H1 (cell line): ENCODE data around the gene KRTAP10-4. TPM values are rescaled to one million over a fixed set of nuclear protein-coding genes. Genes with fewer than 3 reads are reported as not detected.

Source experiments
- CTCF ChIA-PET: fragments of 300-600 bp; sonication (Branson Sonifier 250); formaldehyde crosslinking; loops from one replicate; lab custom pipeline; 2021; ENCODE audit not compliant: partially characterized antibody; lab: Charles Lee
- POLR2A ChIA-PET: fragments of 300-600 bp; sonication (Branson Sonifier 250); formaldehyde crosslinking; loops from one replicate; lab custom pipeline; 2021; ENCODE audit warnings: inconsistent platforms; ENCODE audit not compliant: partially characterized antibody; lab: Charles Lee
- DNase-seq, 2 experiments: peaks; one replicate each; pipeline versions ENCODE4 v3.0.0 to v3.0.0-alpha.2; 2010 to 2022; ENCODE audit warnings: low spot score in 2 of 2, low read depth in 1 of 2, mixed read lengths in 1 of 2
- FAIRE-seq: peaks from 2 replicates; lab custom pipeline; 2011; peaks lifted over from hg19 to GRCh38; lab: Jason Lieb, UNC
- H2AFZ ChIP-seq: 2 replicates; pipeline ENCODE4 v1.8.1; 2012; ENCODE audit warnings: low read length, inconsistent platforms
- H2AK5ac ChIP-seq: 2 replicates; pipeline ENCODE4 v1.6.1; 2013; ENCODE audit warnings: low read depth, low read length
- H2BK120ac ChIP-seq: replicated peaks from 2 replicates; pipeline ENCODE3; 2013; ENCODE audit warnings: low read depth, low read length, inconsistent platforms
- H2BK12ac ChIP-seq: 2 replicates; pipeline ENCODE4 v1.6.1; 2013; ENCODE audit warnings: low read depth, low read length
- H2BK15ac ChIP-seq: 2 replicates; pipeline ENCODE4 v1.6.1; 2013; ENCODE audit warnings: low read length
- H2BK20ac ChIP-seq: 2 replicates; pipeline ENCODE4 v1.6.1; 2013; ENCODE audit warnings: low read length
- H2BK5ac ChIP-seq: 2 replicates; pipeline ENCODE4 v1.6.1; 2013; ENCODE audit warnings: low read depth, low read length
- H3K14ac ChIP-seq: 2 replicates; pipeline ENCODE4 v1.6.1; 2013; ENCODE audit warnings: inconsistent platforms; ENCODE audit not compliant: insufficient read length
- H3K18ac ChIP-seq: 2 replicates; pipeline ENCODE4 v1.6.1; 2013; ENCODE audit warnings: low read length; ENCODE audit errors: extremely low read depth
- H3K23ac ChIP-seq: 2 replicates; pipeline ENCODE4 v1.6.1; 2013; ENCODE audit warnings: inconsistent platforms; ENCODE audit not compliant: insufficient read length
- H3K23me2 ChIP-seq: 2 replicates; pipeline ENCODE4 v1.6.1; 2013; ENCODE audit warnings: low read depth, low read length
- H3K27ac ChIP-seq: 2 replicates; pipeline ENCODE4 v1.6.1; 2011; ENCODE audit warnings: low read depth, low read length, inconsistent platforms
- H3K27me3 ChIP-seq, 4 experiments: replicated peaks in 1 of 4; 1 replicate in 1 of 4; 2 replicates in 3 of 4; pipeline versions ENCODE4 v1.6.1 to v1.8.1; 2011 to 2013; ENCODE audit warnings: low read length in 3 of 4, mild to moderate bottlenecking in 3 of 4, inconsistent platforms in 2 of 4, mixed read lengths in 2 of 4, moderate library complexity in 1 of 4; ENCODE audit not compliant: control insufficient read depth in 3 of 4, insufficient read depth in 3 of 4; ENCODE audit errors: extremely low read depth in 1 of 4
- H3K36me3 ChIP-seq, 4 experiments: 2 replicates each; pipeline versions ENCODE4 v1.6.1 to v1.8.1; 2011 to 2013; ENCODE audit warnings: mild to moderate bottlenecking in 4 of 4, low read length in 3 of 4, moderate library complexity in 2 of 4, control low read depth in 1 of 4, inconsistent platforms in 1 of 4; ENCODE audit not compliant: insufficient read depth in 4 of 4, control insufficient read depth in 2 of 4
- H3K4ac ChIP-seq: replicated peaks from 2 replicates; pipeline ENCODE3; 2013; ENCODE audit warnings: low read length, low read depth, mixed read lengths, inconsistent platforms; ENCODE audit not compliant: insufficient read length
- H3K4me1 ChIP-seq, 4 experiments: replicated peaks in 1 of 4; 1 replicate in 1 of 4; 2 replicates in 3 of 4; pipeline versions ENCODE4 v1.6.1 to v1.8.1; 2011 to 2013; ENCODE audit warnings: low read length in 3 of 4, inconsistent platforms in 2 of 4, mixed read lengths in 1 of 4; ENCODE audit not compliant: insufficient read depth in 4 of 4, control insufficient read depth in 3 of 4
- H3K4me2 ChIP-seq, 2 experiments: 2 replicates each; pipeline versions ENCODE4 v1.6.1 to v1.8.1; 2011 to 2013; ENCODE audit warnings: low read depth in 2 of 2, low read length in 2 of 2, control low read depth in 1 of 2, inconsistent platforms in 1 of 2, mild to moderate bottlenecking in 1 of 2; ENCODE audit not compliant: insufficient read depth in 1 of 2
- H3K4me3 ChIP-seq, 4 experiments: fragments of 200-600, 300-600 bp in 1 of 4; sonication (generic), shearing (Covaris generic), sonication (Bioruptor Twin) in 1 of 4; 2 replicates each; pipeline versions ENCODE4 v1.5.1 to v1.8.1; 2011 to 2016; ENCODE audit warnings: low read length in 4 of 4, low read depth in 3 of 4, control low read depth in 2 of 4, inconsistent platforms in 2 of 4, mild to moderate bottlenecking in 2 of 4, mixed read lengths in 1 of 4, moderate library complexity in 1 of 4; ENCODE audit not compliant: insufficient read depth in 2 of 4; ENCODE audit errors: extremely low read depth in 1 of 4
- H3K56ac ChIP-seq: replicated peaks from 2 replicates; pipeline ENCODE3; 2013; ENCODE audit warnings: low read depth, mild to moderate bottlenecking, mixed read lengths, low read length, inconsistent platforms; ENCODE audit not compliant: insufficient read length
- H3K79me1 ChIP-seq: 2 replicates; pipeline ENCODE4 v1.6.1; 2013; ENCODE audit warnings: low read depth, low read length, control low read depth
- H3K79me2 ChIP-seq, 2 experiments: 2 replicates each; pipeline versions ENCODE4 v1.6.1 to v1.8.1; 2012 to 2013; ENCODE audit warnings: low read length in 2 of 2, mild to moderate bottlenecking in 2 of 2, inconsistent platforms in 1 of 2; ENCODE audit not compliant: insufficient read depth in 2 of 2, control insufficient read depth in 1 of 2
- H3K9ac ChIP-seq, 4 experiments: replicated peaks in 1 of 4; 1 replicate in 1 of 4; 2 replicates in 3 of 4; pipeline versions ENCODE4 v1.6.1 to v1.8.1; 2011 to 2013; ENCODE audit warnings: low read depth in 3 of 4, low read length in 3 of 4, control low read depth in 2 of 4, mild to moderate bottlenecking in 2 of 4, moderate library complexity in 2 of 4, inconsistent platforms in 1 of 4; ENCODE audit errors: extremely low read depth in 1 of 4
- H3K9me3 ChIP-seq, 2 experiments: 2 replicates each; pipeline versions ENCODE4 v1.6.1 to v1.8.1; 2012 to 2013; ENCODE audit warnings: mild to moderate bottlenecking in 2 of 2, moderate library complexity in 2 of 2, control low read depth in 1 of 2, inconsistent platforms in 1 of 2, low read depth in 1 of 2, low read length in 1 of 2, mixed read lengths in 1 of 2; ENCODE audit not compliant: insufficient read depth in 2 of 2
- H4K20me1 ChIP-seq, 2 experiments: replicated peaks in 1 of 2; 2 replicates each; pipeline versions ENCODE3 to v1.8.1; 2011 to 2013; ENCODE audit warnings: inconsistent platforms in 2 of 2, low read length in 2 of 2, mild to moderate bottlenecking in 1 of 2; ENCODE audit not compliant: insufficient read depth in 2 of 2, control insufficient read depth in 1 of 2
- H4K5ac ChIP-seq: 2 replicates; pipeline ENCODE4 v1.6.1; 2013; ENCODE audit warnings: low read length, low read depth, mixed read lengths, inconsistent platforms; ENCODE audit not compliant: insufficient read length
- H4K8ac ChIP-seq: 2 replicates; pipeline ENCODE4 v1.8.0; 2013; ENCODE audit warnings: mild to moderate bottlenecking, moderate library complexity, low read length, inconsistent platforms; ENCODE audit not compliant: insufficient read depth; ENCODE audit errors: extremely low read depth
- H4K91ac ChIP-seq: replicated peaks from 2 replicates; pipeline ENCODE3; 2013; ENCODE audit warnings: low read length, mixed read lengths, inconsistent platforms; ENCODE audit not compliant: insufficient read length
- CBX8 ChIP-seq: fragments of 300-800, 300-1000 bp; sonication (generic); IDR thresholded peaks from 2 replicates; pipeline ENCODE4 v1.7.1; 2016; ENCODE audit warnings: low read depth, low read length, borderline replicate concordance
- CHD1 ChIP-seq: IDR thresholded peaks from 2 replicates; pipeline ENCODE4 v1.6.1; 2012; ENCODE audit warnings: low read depth, low read length, improper control_type of control experiment
- GABPA ChIP-seq: IDR thresholded peaks from 2 replicates; pipeline ENCODE4 v1.6.1; 2011; ENCODE audit warnings: mild to moderate bottlenecking, low read length, moderate library complexity, borderline replicate concordance; ENCODE audit not compliant: insufficient read depth
- KDM1A ChIP-seq: fragments of 200-600, 300-600 bp; sonication (generic); IDR thresholded peaks from 2 replicates; pipeline ENCODE4 v1.7.1; 2016; ENCODE audit warnings: mild to moderate bottlenecking, low read length, borderline replicate concordance
- NANOG ChIP-seq: IDR thresholded peaks from 2 replicates; pipeline ENCODE4 v1.6.1; 2011; ENCODE audit warnings: low read length, low read depth, mild to moderate bottlenecking, inconsistent platforms; ENCODE audit not compliant: insufficient read depth, poor library complexity, severe bottlenecking
- RBBP5 ChIP-seq: IDR thresholded peaks from 2 replicates; pipeline ENCODE4 v1.7.1; 2012; ENCODE audit warnings: low read depth, mild to moderate bottlenecking, inconsistent platforms, low read length, moderate library complexity, borderline replicate concordance
- RFX5 ChIP-seq: IDR thresholded peaks from 2 replicates; pipeline ENCODE4 v1.6.1; 2011; ENCODE audit warnings: low read depth, low read length, improper control_type of control experiment, borderline replicate concordance
- SAP30 ChIP-seq: fragments of 300-600 bp; sonication (generic); IDR thresholded peaks from 2 replicates; pipeline ENCODE4 v1.7.1; 2012; ENCODE audit warnings: low read length, moderate library complexity, mild to moderate bottlenecking, inconsistent platforms; ENCODE audit not compliant: insufficient read depth, insufficient replicate concordance
- SIN3A ChIP-seq, 2 experiments: IDR thresholded peaks in 1 of 2; conservative IDR thresholded peaks in 1 of 2; 2 replicates each; pipeline ENCODE4 v1.6.1; 2011 to 2012; ENCODE audit warnings: low read length in 2 of 2, improper control_type of control experiment in 1 of 2, low read depth in 1 of 2, mild to moderate bottlenecking in 1 of 2
- WGBS, 2 experiments: shearing (Covaris generic) in 1 of 2; methylation state at CpG; one replicate each; pipeline versions ENCODE4 v1.1.6 to v1.1.7; 2013 to 2015; ENCODE audit warnings: low lambda C conversion rate in 2 of 2, mixed read lengths in 2 of 2, inconsistent platforms in 1 of 2, low coverage in 1 of 2, missing lambda C conversion rate in 1 of 2; ENCODE audit not compliant: insufficient replicate concordance in 2 of 2, insufficient coverage in 1 of 2, insufficient read length in 1 of 2; ENCODE audit errors: extremely low coverage in 1 of 2, missing lambda C conversion rate in 1 of 2; 5-methylcytosine and 5-hydroxymethylcytosine counted together
- polyA plus RNA-seq, 7 experiments: library from polyadenylated mRNA; depleted of rRNA in 3 of 7; stranded (reverse) in 5 of 7; unstranded in 2 of 7; fragments of >200 nt in 5 of 7; fragments of 200-250 nt in 2 of 7; gene quantifications; 1 replicate in 5 of 7; 2 replicates in 1 of 7; 4 replicates in 1 of 7; pipeline versions ENCODE4 v1.2.1 to v1.2.3, GENCODE V29; 2011 to 2013; ENCODE audit warnings: missing spikeins in 2 of 7, mixed read lengths in 2 of 7
- total RNA-seq: library from RNA; stranded (reverse); fragmentation: NEBNext Ultra II Directional; extraction: Animal tissue kit (Norgen Biotek cat#: 25700); gene quantifications from 2 replicates; pipeline ENCODE4 v1.2.1, GENCODE V29; 2021

The KRTAP10-4 gene
- total and polyA plus RNA-seq, 2 of the 8 experiments (the other 6 are each of a cell fraction or from before 2014, with no cell fraction given) = not detected

DNA sequence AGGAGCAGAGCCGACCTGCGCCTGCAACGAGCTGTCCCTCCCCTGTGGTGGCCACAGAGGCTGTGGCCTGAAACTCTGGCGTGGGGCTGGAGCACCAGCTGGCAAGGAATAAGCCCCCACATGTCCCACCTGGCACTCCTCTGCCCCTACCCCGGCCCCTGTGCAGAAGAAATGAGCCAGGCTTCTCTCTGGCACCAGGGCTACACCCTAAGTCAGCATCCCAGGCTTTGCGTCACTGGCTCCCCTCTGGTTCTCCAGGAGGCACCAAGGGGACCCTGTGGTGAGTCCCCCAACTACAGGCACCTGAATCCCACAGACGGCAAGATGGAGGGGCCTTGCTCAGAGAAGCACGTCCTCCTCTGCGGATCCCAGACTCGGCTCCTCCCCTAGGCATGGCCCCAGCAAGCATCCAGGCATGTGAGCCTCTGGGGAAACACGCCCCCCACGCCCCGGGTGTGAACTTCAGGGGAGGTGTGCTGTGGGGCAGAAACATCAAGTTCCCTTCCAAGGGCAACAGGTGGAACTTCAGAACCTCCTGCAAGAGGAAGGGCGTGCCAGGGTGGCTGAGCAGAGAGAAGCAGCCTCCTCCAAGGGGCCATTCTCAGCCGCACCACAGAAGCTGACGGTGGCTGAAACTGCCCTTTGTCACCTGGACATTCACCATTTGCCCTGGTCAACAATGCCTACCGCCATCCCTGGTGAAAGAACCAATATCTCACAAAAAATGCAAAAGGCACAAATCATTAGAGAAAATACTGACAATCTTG, 29.8 kb downstream of the KRTAP10-4 start:
- no peaks in the 10 kb centered on the region for H4K20me1 ChIP-seq
- H2BK20ac ChIP-seq = no peak overlapping the region
- H3K27me3 ChIP-seq = no peaks in the 10 kb centered on the region
- H3K9ac ChIP-seq = no peak overlapping the region
- H3K4me1 ChIP-seq = peaks cover 0 to 2% (median 0%) of the 10 kb centered on the region in 4 experiments; a peak in 4 of 7 replicates
- ChIA-PET POLR2A (interaction anchor here (1.2 kb wide), 1 partner anchor 52 kb away, joined by 3 read pairs; the partner anchor contains the start of gene KRTAP10-2), CTCF (interaction anchor here (1.0 to 1.5 kb wide), 2 partner anchors 10 to 11 kb away, joined by 3 to 4 read pairs; partner anchors contain the start of gene KRTAP10-6)
- no peak overlapping the region for H4K5ac ChIP-seq
- H3K79me2 ChIP-seq = no peaks in the 10 kb centered on the region
- no peak overlapping the region for H3K18ac ChIP-seq
- no peaks in the 10 kb centered on the region; a peak in 1 of 8 replicates for H3K36me3 ChIP-seq
- H2BK120ac ChIP-seq = no peak overlapping the region
- H2AK5ac ChIP-seq = no peak overlapping the region
- no peak for FAIRE-seq
- H3K56ac ChIP-seq = no peak overlapping the region
- H2BK12ac ChIP-seq = peak overlapping the region; percentile 60; the same call in 1 of the 2 replicates
- no peak overlapping the region for H3K27ac ChIP-seq
- H3K9me3 ChIP-seq = peaks cover 0 to 5% of the 10 kb centered on the region in 2 experiments; a peak in 1 of 4 replicates
- peak overlapping the region; percentile 22 for H4K91ac ChIP-seq
- DNase-seq = peak in 1 of 2 experiments; percentile 39
- no peak overlapping the region; the same call in 1 of the 2 replicates for H4K8ac ChIP-seq
- H3K23me2 ChIP-seq = 0 out of 2 replicates have a peak, but pooled peaks cover 2% of the 10 kb centered on the region
- no peak overlapping the region for H2AFZ ChIP-seq
- H3K79me1 ChIP-seq = no peaks in the 10 kb centered on the region
- no peak overlapping the region for H3K14ac ChIP-seq
- H3K23ac ChIP-seq = no peak overlapping the region
- 69% methylated on average over 17 of the region's 17 CpGs; no CpG with 5 or more reads in 1 of the 2 experiments for WGBS, 2 experiments
- 0 out of 2 replicates have a peak overlapping the region, but pooled peaks have one; percentile 29 for H2BK15ac ChIP-seq
- H3K4me2 ChIP-seq = no peak overlapping the region
- no peak overlapping the region for H3K4me3 ChIP-seq
- H2BK5ac ChIP-seq = no peak overlapping the region
- no peak overlapping the region for H3K4ac ChIP-seq
- TF ChIP-seq SIN3A (conservative IDR thresholded peaks at IDR 0.05 in 1 of 2, IDR thresholded peaks at IDR 0.05 in 1 of 2; ENCODE audit: low read depth in 1 of 2, low read length in 2 of 2) (no peak), CHD1 (no peak), SAP30 (no peak), RFX5 (no peak), KDM1A (no peak), CBX8 (no peak), RBBP5 (no peak), NANOG (no peak), GABPA (no peak)
